PC-9 (cell line): ENCODE results near the gene ANO7. TPM values are rescaled to one million over a fixed set of nuclear protein-coding genes. Genes with fewer than 3 reads are reported as not detected.
A peak's percentile ranks its signal among the peaks of the same experiment; 100 is the strongest.

Source experiments
- BruUV-seq: library from RNA; stranded (reverse); fragments of 400-500 nt; replicated peaks from 2 replicates; lab custom pipeline; 2021; lab: Mats Ljungman, UMichigan
- CTCF ChIA-PET: fragments of 300-600 bp; sonication (Branson Sonifier 250); formaldehyde crosslinking; loops from one replicate; lab custom pipeline; 2022; ENCODE audit warnings: antibody characterized with exemption; lab: Charles Lee
- POLR2A ChIA-PET: fragments of 300-600 bp; sonication (Branson Sonifier 250); formaldehyde crosslinking; loops from one replicate; lab custom pipeline; 2022; ENCODE audit warnings: antibody characterized with exemption; ENCODE audit not compliant: unreplicated experiment; lab: Charles Lee
- DNase-seq, 2 experiments: peaks; one replicate each; pipeline versions ENCODE4 v3.0.0 to v3.0.0-alpha.2; 2015 to 2022; ENCODE audit warnings: mixed read lengths in 1 of 2
- H2AFZ ChIP-seq: fragments of 200-600 bp; sonication (generic); 2 replicates; pipeline ENCODE4 v1.8.1; 2017; ENCODE audit warnings: antibody characterized with exemption
- H3F3A ChIP-seq: fragments of 200-600 bp; sonication (generic); 2 replicates; pipeline ENCODE4 v1.8.1; 2017; ENCODE audit warnings: antibody characterized with exemption, mild to moderate bottlenecking, low read depth; ENCODE audit not compliant: insufficient read depth
- H3K27ac ChIP-seq: fragments of 200-600 bp; sonication (generic); 2 replicates; pipeline ENCODE4 v1.6.1; 2016; ENCODE audit warnings: mixed run types
- H3K27me3 ChIP-seq: fragments of 200-600 bp; sonication (generic); 2 replicates; pipeline ENCODE4 v1.6.1; 2016; ENCODE audit warnings: low read depth, mixed run types; ENCODE audit not compliant: insufficient read depth
- H3K36me3 ChIP-seq: fragments of 200-600 bp; sonication (generic); 2 replicates; pipeline ENCODE4 v1.6.1; 2016; ENCODE audit warnings: low read depth, mixed run types
- H3K4me1 ChIP-seq: fragments of 200-600 bp; sonication (generic); replicated peaks from 2 replicates; pipeline ENCODE4 v1.6.1; 2016; ENCODE audit warnings: mixed run types; ENCODE audit not compliant: insufficient read depth
- H3K4me2 ChIP-seq: fragments of 200-600 bp; sonication (generic); 2 replicates; pipeline ENCODE4 v1.6.1; 2017; ENCODE audit warnings: mixed run types
- H3K4me3 ChIP-seq: fragments of 200-600 bp; sonication (generic); 2 replicates; pipeline ENCODE4 v1.6.1; 2016; ENCODE audit warnings: mixed run types
- H3K79me2 ChIP-seq: fragments of 200-600 bp; sonication (generic); 2 replicates; pipeline ENCODE4 v1.6.1; 2017; ENCODE audit warnings: low read depth, mixed run types
- H3K9me2 ChIP-seq: fragments of 200-600 bp; sonication (generic); 2 replicates; pipeline ENCODE4 v1.8.1; 2017; ENCODE audit warnings: mild to moderate bottlenecking; ENCODE audit not compliant: insufficient read depth
- H3K9me3 ChIP-seq: fragments of 200-600 bp; sonication (generic); 2 replicates; pipeline ENCODE4 v1.8.1; 2016; ENCODE audit warnings: low read depth; ENCODE audit not compliant: insufficient read depth
- H4K20me1 ChIP-seq: fragments of 200-600 bp; sonication (generic); 2 replicates; pipeline ENCODE4 v1.8.1; 2017; ENCODE audit not compliant: insufficient read depth
- EZH2 ChIP-seq: fragments of 200-600 bp; sonication (generic); IDR thresholded peaks from 2 replicates; pipeline ENCODE4 v1.8.0; 2017; ENCODE audit warnings: antibody characterized with exemption, low read depth
- intact Hi-C: fragments of 100-400 bp; cut with micrococcal nuclease; formaldehyde crosslinking; loops from one replicate; pipeline ENCODE4 v1.10.0; 2022; ENCODE audit not compliant: unreplicated experiment
- total RNA-seq: library from RNA; stranded (reverse); gene quantifications from 2 replicates; pipeline ENCODE4 v1.2.3, GENCODE V29; 2021
- TF ChIP-seq, protein P1 (sequence below): fragments of 200-600 bp; sonication (generic); conservative IDR thresholded peaks from 2 replicates; pipeline ENCODE4 v1.6.1; 2017; ENCODE audit warnings: mixed run types, antibody characterized with exemption, mild to moderate bottlenecking, moderate library complexity

Gene ANO7
- total RNA-seq, 1 experiment from 2014 or later = 6.5 TPM

DNA sequence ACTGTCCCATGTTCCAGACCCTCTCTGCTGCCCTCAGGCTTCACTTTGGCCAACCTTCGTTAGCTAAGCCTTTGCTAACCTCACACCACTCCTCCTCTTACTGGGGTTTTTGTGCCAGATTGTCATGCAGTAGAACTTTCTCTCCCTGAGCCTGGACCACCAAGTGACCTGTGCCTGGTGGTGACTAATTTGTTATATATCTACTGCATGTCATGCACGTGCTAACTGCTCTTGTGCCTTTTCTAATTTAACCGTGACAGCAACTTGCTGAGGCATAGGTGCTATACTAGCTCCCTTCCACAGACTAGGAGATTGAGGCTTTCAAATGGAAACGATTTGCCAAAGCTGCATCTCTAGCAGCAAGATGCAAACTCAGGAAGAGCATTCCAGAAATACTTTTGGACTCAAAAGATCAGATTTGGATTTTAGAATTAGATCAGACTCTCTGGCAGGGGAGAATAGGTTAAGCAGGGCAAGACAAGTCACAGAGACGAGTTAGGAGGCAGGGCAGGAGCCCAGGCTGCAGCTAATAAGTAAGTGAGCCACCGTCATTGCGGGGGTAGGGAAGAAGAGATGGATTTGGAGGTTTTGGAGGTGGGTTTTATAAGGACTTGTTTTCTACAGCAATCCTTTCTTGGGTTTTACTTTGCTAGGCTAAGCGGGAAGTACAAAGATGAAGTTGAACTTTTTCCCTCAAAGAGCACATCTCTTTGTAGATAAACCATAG, 36.4 kb upstream of the ANO7 start:
- Histone ChIP-seq H3K9me3 (no peaks in the 10 kb centered on the region), H3K4me2 (no peak overlapping the region; the same call in 1 of the 2 replicates), H2AFZ (no peak overlapping the region), H3K9me2 (no peaks in the 10 kb centered on the region), H3K27me3 (no peaks in the 10 kb centered on the region), H3F3A (no peaks in the 10 kb centered on the region), H3K4me3 (no peak overlapping the region), H3K36me3 (0 out of 2 replicates have a peak, but pooled peaks cover 3% of the 10 kb centered on the region), H3K79me2 (peaks cover 38% of the 10 kb centered on the region), H3K27ac (no peak overlapping the region), H3K4me1 (peaks cover 17% of the 10 kb centered on the region), H4K20me1 (peaks cover 5% of the 10 kb centered on the region; the same call in 1 of the 2 replicates)
- ChIA-PET POLR2A (no interaction called here), CTCF (interaction anchor here (0.5 kb wide), 1 partner anchor 439 kb away, joined by 8 read pairs; no protein-coding TSS in a partner anchor)
- TSS peak; percentile 31 for BruUV-seq
- TF ChIP-seq, protein P1, sequence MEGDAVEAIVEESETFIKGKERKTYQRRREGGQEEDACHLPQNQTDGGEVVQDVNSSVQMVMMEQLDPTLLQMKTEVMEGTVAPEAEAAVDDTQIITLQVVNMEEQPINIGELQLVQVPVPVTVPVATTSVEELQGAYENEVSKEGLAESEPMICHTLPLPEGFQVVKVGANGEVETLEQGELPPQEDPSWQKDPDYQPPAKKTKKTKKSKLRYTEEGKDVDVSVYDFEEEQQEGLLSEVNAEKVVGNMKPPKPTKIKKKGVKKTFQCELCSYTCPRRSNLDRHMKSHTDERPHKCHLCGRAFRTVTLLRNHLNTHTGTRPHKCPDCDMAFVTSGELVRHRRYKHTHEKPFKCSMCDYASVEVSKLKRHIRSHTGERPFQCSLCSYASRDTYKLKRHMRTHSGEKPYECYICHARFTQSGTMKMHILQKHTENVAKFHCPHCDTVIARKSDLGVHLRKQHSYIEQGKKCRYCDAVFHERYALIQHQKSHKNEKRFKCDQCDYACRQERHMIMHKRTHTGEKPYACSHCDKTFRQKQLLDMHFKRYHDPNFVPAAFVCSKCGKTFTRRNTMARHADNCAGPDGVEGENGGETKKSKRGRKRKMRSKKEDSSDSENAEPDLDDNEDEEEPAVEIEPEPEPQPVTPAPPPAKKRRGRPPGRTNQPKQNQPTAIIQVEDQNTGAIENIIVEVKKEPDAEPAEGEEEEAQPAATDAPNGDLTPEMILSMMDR = no peak
- TF ChIP-seq EZH2 = no peak
- intact Hi-C loops = loop anchor here (5.0 kb wide), 1 partner anchor 255 kb away; the partner anchor contains the start of gene MAB21L4
- DNase-seq = no peak

DNA sequence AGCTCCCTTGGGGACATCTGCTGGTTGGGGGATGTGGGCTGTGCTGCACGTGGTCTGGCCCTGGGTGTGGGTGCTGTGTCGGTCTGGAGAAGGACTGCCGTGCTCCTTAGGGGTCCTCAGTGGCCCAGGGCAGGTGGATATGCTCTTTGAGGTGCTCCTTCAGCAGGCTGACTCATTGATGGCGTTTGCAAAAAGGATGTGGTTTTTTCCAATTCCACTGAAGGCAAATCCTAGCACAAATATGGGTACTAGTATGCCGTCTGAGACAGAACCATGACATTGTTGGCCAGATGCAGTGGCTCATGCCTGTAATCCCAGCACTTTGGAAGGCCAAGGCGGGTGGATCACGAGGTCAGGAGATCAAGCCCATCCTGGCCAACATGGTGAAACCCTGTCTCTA, 34.9 kb upstream of the ANO7 start:
- no peak for DNase-seq
- Histone ChIP-seq H3K4me1 (peaks cover 7% of the 10 kb centered on the region), H2AFZ (no peak overlapping the region), H3K27me3 (no peaks in the 10 kb centered on the region), H3K36me3 (0 out of 2 replicates have a peak, but pooled peaks cover 12% of the 10 kb centered on the region), H3F3A (no peaks in the 10 kb centered on the region), H3K4me3 (no peak overlapping the region), H3K79me2 (peaks cover 27% of the 10 kb centered on the region), H4K20me1 (peaks cover 5% of the 10 kb centered on the region), H3K27ac (no peak overlapping the region), H3K4me2 (no peak overlapping the region), H3K9me2 (no peaks in the 10 kb centered on the region), H3K9me3 (no peaks in the 10 kb centered on the region)
- BruUV-seq = no TSS peak
- ChIA-PET POLR2A (no interaction called here), CTCF (no interaction called here)
- TF ChIP-seq, protein P1 = no peak
- TF ChIP-seq EZH2 = no peak
- intact Hi-C loops = loop anchor here (5.0 kb wide), 1 partner anchor 256 kb away; the partner anchor contains the start of gene MAB21L4

DNA sequence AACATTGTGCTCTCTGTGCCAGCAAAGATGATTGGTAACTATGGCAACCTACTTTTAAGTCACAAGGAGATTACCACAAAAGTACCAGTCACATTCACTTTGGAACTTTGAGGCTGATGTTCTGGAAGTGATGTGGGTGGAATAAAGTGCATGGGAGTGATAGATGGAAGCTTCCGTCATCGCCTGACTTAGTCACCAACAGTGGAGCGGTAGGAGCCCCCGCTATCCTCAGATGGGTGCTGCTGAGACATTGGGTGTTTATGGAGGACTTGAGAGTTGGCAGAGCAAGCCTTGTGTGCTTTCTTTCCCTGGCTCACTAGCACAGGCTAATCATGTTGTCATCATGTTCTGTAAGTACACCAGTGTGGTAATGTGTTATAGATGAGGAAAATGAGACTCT, 33.6 kb upstream of the ANO7 start:
- DNase-seq = no peak
- peaks cover 6% of the 10 kb centered on the region for H3K4me1 ChIP-seq
- no peaks in the 10 kb centered on the region for H3K9me3 ChIP-seq
- BruUV-seq = no TSS peak
- TF ChIP-seq, protein P1 = no peak
- no peak for TF ChIP-seq EZH2
- CTCF ChIA-PET = no interaction called here
- no peak overlapping the region for H3K4me2 ChIP-seq
- H3K4me3 ChIP-seq = no peak overlapping the region
- POLR2A ChIA-PET = interaction anchor here (0.5 kb wide), 1 partner anchor 580 kb away, joined by 3 read pairs; the partner anchor contains the start of gene D2HGDH
- no peak overlapping the region for H3K27ac ChIP-seq
- H3K9me2 ChIP-seq = no peaks in the 10 kb centered on the region
- H3K79me2 ChIP-seq = peaks cover 27% of the 10 kb centered on the region
- no peak overlapping the region for H2AFZ ChIP-seq
- H4K20me1 ChIP-seq = peaks cover 5% of the 10 kb centered on the region
- no peaks in the 10 kb centered on the region for H3K27me3 ChIP-seq
- peaks cover 22% of the 10 kb centered on the region; the same call in 1 of the 2 replicates for H3K36me3 ChIP-seq
- H3F3A ChIP-seq = no peaks in the 10 kb centered on the region
- intact Hi-C loops = loop anchor here (5.0 kb wide), 1 partner anchor 258 kb away; the partner anchor contains the start of gene MAB21L4
